Measurements from ENCODE around the gene SIRT4.
"Not testable (repeated sequence)": the region's sequence is repeated elsewhere in the genome, so short reads cannot be mapped to it uniquely, and the experiment has no call there.

Gene SIRT4

GRCh38 chr12:120301962-120302815, at the start of gene SIRT4:
Gene SIRT4 (plus strand): TSS chr12:120302321. CDS start chr12:120303562, 1,241 bp downstream.
- peak; percentile 76 for DNase-seq (ENCODE audit: low read depth)

- not testable (repeated sequence) for DNase-seq (ENCODE audit: low read depth)
Observed at GRCh38 chr12:120253313-120253712, 48.8 kb upstream of the SIRT4 start.

- DNase-seq (ENCODE audit: low read depth): no peak
Observed at GRCh38 chr12:120254809-120255208, 47.3 kb upstream of the SIRT4 start.

- no peak for DNase-seq (ENCODE audit: low read depth)
Observed at GRCh38 chr12:120257041-120257821, 44.9 kb upstream of the SIRT4 start.

- no peak for DNase-seq (ENCODE audit: low read depth)
Observed at GRCh38 chr12:120258323-120258896, 43.7 kb upstream of the SIRT4 start.

GRCh38 chr12:120259418-120260202, 42.5 kb upstream of the SIRT4 start:
- DNase-seq (ENCODE audit: low read depth): no peak

- no peak for DNase-seq (ENCODE audit: low read depth)
Observed at GRCh38 chr12:120260607-120261006, 41.5 kb upstream of the SIRT4 start.

- DNase-seq (ENCODE audit: low read depth): no peak
Observed at GRCh38 chr12:120261951-120262851, 39.9 kb upstream of the SIRT4 start.

GRCh38 chr12:120262852-120263747, 39.0 kb upstream of the SIRT4 start:
- DNase-seq (ENCODE audit: low read depth): no peak

GRCh38 chr12:120263748-120264085, 38.4 kb upstream of the SIRT4 start:
- DNase-seq (ENCODE audit: low read depth): no peak

GRCh38 chr12:120264086-120264903, 37.8 kb upstream of the SIRT4 start:
- DNase-seq (ENCODE audit: low read depth): no peak

- DNase-seq (ENCODE audit: low read depth): no peak
Observed at GRCh38 chr12:120264904-120265472, 37.1 kb upstream of the SIRT4 start.

- peak; percentile 91 for DNase-seq (ENCODE audit: low read depth)
Observed at GRCh38 chr12:120265473-120266179, 36.5 kb upstream of the SIRT4 start, which contains the start of gene PXN. Gene PXN (minus strand): TSS chr12:120265730. CDS start chr12:120265629, 101 bp downstream.

- DNase-seq (ENCODE audit: low read depth): no peak
Observed at GRCh38 chr12:120266180-120266870, 35.8 kb upstream of the SIRT4 start.

GRCh38 chr12:120267736-120268135, 34.4 kb upstream of the SIRT4 start:
- DNase-seq (ENCODE audit: low read depth): no peak

- no peak for DNase-seq (ENCODE audit: low read depth)
Observed at GRCh38 chr12:120276734-120277133, 25.4 kb upstream of the SIRT4 start.

Data from activated T-cell treated with anti-CD3 and anti-CD28 coated beads for 48 hours (primary cell).